Smooth muscle cell (in vitro differentiated cells): ENCODE measurements around the gene FRAT2. TPM values are rescaled to one million over a fixed set of nuclear protein-coding genes. Genes with fewer than 3 reads are reported as not detected.

Experiments used
- DNase-seq: peaks from one replicate; lab custom pipeline; 2025; ENCODE audit not compliant: unreplicated experiment; lab: John Stamatoyannopoulos, UW
- H2AFZ ChIP-seq: fragments of 200-600 bp; sonication (generic); 2 replicates; pipeline ENCODE4 v1.6.0; 2016; ENCODE audit warnings: antibody characterized with exemption, low read depth, mild to moderate bottlenecking
- H3F3A ChIP-seq: fragments of 200-600 bp; sonication (generic); 2 replicates; pipeline ENCODE4 v1.6.0; 2017; ENCODE audit warnings: antibody characterized with exemption, low read depth
- H3K27ac ChIP-seq: fragments of 200-600 bp; sonication (generic); 2 replicates; pipeline ENCODE4 v1.5.1; 2016; ENCODE audit warnings: low read depth, mild to moderate bottlenecking
- H3K27me3 ChIP-seq: fragments of 200-600 bp; sonication (generic); 2 replicates; pipeline ENCODE4 v1.6.1; 2016; ENCODE audit warnings: low read depth, mild to moderate bottlenecking
- H3K36me3 ChIP-seq: fragments of 200-600 bp; sonication (generic); 2 replicates; pipeline ENCODE4 v1.5.1; 2016; ENCODE audit warnings: low read depth
- H3K4me1 ChIP-seq: fragments of 200-600 bp; sonication (generic); 2 replicates; pipeline ENCODE4 v1.5.1; 2016; ENCODE audit warnings: low read depth
- H3K4me2 ChIP-seq: fragments of 200-600 bp; sonication (generic); 2 replicates; pipeline ENCODE4 v1.6.0; 2016; ENCODE audit warnings: mild to moderate bottlenecking
- H3K4me3 ChIP-seq: fragments of 200-600 bp; sonication (generic); 2 replicates; pipeline ENCODE4 v1.5.1; 2016; ENCODE audit warnings: mild to moderate bottlenecking
- H3K79me2 ChIP-seq: fragments of 200-600 bp; sonication (generic); 2 replicates; pipeline ENCODE4 v1.6.0; 2016; ENCODE audit warnings: low read depth, mild to moderate bottlenecking
- H3K9ac ChIP-seq: fragments of 200-600 bp; sonication (generic); 2 replicates; pipeline ENCODE4 v1.6.0; 2016; ENCODE audit warnings: low read depth
- H3K9me3 ChIP-seq: fragments of 200-600 bp; sonication (generic); replicated peaks from 2 replicates; pipeline ENCODE4 v1.5.1; 2016; ENCODE audit warnings: low read depth
- H4K20me1 ChIP-seq: fragments of 200-600 bp; sonication (generic); 2 replicates; pipeline ENCODE4 v1.6.0; 2016; ENCODE audit warnings: low read depth
- WGBS: methylation state at CpG from one replicate; pipeline ENCODE4 v1.1.7; 2016; ENCODE audit warnings: low lambda C conversion rate; 5-methylcytosine and 5-hydroxymethylcytosine counted together
- polyA plus RNA-seq: library from polyadenylated mRNA; unstranded; fragments of >200 nt; fragmentation: Nextera tagmentation; extraction: Ambion mirVana; gene quantifications from 2 replicates; pipeline ENCODE4 v1.2.1, GENCODE V29; 2016
- total RNA-seq: library from RNA; depleted of rRNA; stranded (reverse); fragments of >200 nt; gene quantifications from 2 replicates; pipeline ENCODE4 v1.2.3, GENCODE V29; 2014
- TF ChIP-seq, protein P1 (sequence below): fragments of 200-600 bp; sonication (generic); IDR thresholded peaks from 2 replicates; pipeline ENCODE4 v1.5.1; 2017; ENCODE audit warnings: borderline replicate concordance, mild to moderate bottlenecking, antibody characterized with exemption; ENCODE audit not compliant: insufficient read depth, poor library complexity, severe bottlenecking

The FRAT2 gene
- total and polyA plus RNA-seq, 2 experiments from 2014 or later: 4.0 to 7.7 TPM

DNA sequence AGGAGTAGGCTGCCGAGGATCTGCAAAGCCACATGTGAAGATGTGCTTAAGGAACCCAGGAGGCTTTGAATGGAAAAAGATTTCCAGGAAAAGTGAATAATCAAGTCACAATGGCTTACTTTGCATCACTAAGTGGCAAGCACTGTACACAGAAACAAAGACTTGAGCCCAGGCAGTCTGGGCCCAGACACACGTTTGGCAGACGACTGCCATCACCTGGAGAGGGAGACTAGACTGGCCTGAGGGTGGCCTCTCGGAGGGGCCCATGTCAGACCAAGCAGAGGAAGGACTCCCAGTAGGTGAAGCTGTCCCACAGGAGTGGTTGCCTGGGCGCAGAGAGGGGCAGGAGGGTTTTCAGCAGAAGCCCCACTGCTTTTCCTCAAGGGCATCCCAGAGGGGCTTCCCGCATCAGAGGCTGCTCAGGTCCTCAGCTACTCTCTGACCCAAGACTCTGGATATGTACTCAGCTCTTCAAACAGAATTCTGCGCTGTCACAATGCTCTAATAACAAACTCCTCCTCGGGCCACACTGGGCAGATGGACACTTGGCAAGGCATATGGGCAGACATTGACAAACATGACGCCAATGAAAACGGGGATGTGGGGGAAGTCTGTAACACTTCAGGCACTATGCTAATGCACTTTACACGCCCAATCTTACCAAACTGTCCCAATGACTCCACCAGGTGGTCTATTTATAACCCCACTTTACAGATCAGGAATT lies 27.9 kb upstream of the FRAT2 start:
- WGBS: 90% methylated on average over 11 of the region's 11 CpGs
- TF ChIP-seq, protein P1, sequence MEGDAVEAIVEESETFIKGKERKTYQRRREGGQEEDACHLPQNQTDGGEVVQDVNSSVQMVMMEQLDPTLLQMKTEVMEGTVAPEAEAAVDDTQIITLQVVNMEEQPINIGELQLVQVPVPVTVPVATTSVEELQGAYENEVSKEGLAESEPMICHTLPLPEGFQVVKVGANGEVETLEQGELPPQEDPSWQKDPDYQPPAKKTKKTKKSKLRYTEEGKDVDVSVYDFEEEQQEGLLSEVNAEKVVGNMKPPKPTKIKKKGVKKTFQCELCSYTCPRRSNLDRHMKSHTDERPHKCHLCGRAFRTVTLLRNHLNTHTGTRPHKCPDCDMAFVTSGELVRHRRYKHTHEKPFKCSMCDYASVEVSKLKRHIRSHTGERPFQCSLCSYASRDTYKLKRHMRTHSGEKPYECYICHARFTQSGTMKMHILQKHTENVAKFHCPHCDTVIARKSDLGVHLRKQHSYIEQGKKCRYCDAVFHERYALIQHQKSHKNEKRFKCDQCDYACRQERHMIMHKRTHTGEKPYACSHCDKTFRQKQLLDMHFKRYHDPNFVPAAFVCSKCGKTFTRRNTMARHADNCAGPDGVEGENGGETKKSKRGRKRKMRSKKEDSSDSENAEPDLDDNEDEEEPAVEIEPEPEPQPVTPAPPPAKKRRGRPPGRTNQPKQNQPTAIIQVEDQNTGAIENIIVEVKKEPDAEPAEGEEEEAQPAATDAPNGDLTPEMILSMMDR: no peak

DNA sequence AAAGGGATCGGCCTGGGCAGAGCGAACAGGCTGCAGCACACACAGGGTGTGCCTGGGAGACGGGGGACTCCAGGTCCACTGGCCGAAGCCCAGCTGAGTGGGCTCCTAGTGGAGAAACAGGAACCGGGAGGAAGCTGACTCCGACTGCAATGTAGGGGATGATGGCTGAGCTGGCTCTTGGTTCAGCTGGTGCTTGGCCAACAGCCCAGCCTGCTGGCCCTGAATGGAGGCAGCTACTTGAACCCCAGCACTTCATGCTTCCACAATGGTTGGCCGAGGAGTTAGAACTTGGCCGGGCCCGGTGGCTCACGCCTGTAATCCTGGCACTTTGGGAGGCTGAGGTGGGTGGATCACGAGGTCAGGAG lies 27.0 kb upstream of the FRAT2 start:
- H3K27ac ChIP-seq: no peak overlapping the region
- H3K79me2 ChIP-seq: no peaks in the 10 kb centered on the region
- no peaks in the 10 kb centered on the region for H3F3A ChIP-seq
- H3K4me2 ChIP-seq: no peak overlapping the region
- H4K20me1 ChIP-seq: no peaks in the 10 kb centered on the region
- TF ChIP-seq, protein P1: no peak
- H2AFZ ChIP-seq: no peak overlapping the region
- no peak for DNase-seq
- no peaks in the 10 kb centered on the region for H3K27me3 ChIP-seq
- H3K9ac ChIP-seq: no peak overlapping the region
- no peaks in the 10 kb centered on the region for H3K4me1 ChIP-seq
- WGBS: 96% methylated on average over 11 of the region's 11 CpGs
- no peaks in the 10 kb centered on the region for H3K36me3 ChIP-seq
- no peaks in the 10 kb centered on the region for H3K9me3 ChIP-seq
- no peak overlapping the region for H3K4me3 ChIP-seq

More for the DNA sequence above, 27.9 kb upstream of the FRAT2 start:
- Histone ChIP-seq H3K4me3 (no peak overlapping the region), H3K36me3 (no peaks in the 10 kb centered on the region), H3K4me1 (no peaks in the 10 kb centered on the region), H3K79me2 (no peaks in the 10 kb centered on the region), H3K27me3 (no peaks in the 10 kb centered on the region), H3F3A (no peaks in the 10 kb centered on the region), H3K4me2 (no peak overlapping the region), H3K27ac (no peak overlapping the region), H2AFZ (no peak overlapping the region), H3K9ac (no peak overlapping the region), H3K9me3 (no peaks in the 10 kb centered on the region), H4K20me1 (no peaks in the 10 kb centered on the region)
- DNase-seq: no peak

DNA sequence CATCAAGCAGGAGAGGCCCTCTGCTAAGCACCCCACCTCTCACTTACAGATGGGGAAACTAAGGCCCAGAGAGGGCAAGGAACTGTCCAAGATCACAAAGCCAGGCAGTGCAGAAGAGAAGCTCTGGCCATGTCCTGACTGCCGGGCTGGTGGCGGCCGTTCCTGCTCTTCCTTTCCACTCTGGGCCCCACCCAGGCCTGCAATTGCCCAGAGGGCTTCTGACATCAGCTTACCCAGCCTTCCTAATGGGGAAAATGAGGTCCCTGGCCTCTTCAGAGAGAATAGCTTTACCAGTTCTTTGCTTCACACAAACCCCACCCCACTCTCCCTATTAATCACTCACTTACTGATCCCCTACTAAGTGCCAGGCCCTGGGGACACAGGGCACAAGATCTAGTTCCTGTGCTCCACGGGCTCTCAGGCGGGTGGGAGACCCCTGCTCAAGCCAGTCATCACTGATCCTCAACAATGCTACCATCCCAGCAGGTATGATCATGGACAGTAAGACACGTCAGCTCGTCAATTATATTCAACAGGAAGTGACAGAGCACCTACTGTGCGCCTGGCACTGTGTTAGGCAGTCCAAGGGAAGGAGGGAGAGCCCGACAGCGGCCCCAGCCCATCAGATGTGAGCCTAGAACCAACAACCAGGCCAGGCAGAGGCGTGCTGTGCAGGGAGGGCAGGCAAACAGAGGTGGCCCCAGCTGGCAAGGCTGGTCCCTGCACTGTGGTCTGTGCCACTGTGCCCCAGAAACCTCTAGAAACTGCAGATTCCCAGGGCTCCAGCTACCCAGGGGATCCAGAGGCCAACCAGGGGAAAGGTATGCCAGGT lies 26.4 kb upstream of the FRAT2 start:
- Histone ChIP-seq H3K4me1 (no peaks in the 10 kb centered on the region), H3K27me3 (no peaks in the 10 kb centered on the region), H3K9me3 (no peaks in the 10 kb centered on the region), H4K20me1 (no peaks in the 10 kb centered on the region), H3K4me2 (no peak overlapping the region), H3F3A (no peaks in the 10 kb centered on the region), H3K36me3 (no peaks in the 10 kb centered on the region), H3K4me3 (no peak overlapping the region), H3K79me2 (no peaks in the 10 kb centered on the region), H2AFZ (no peak overlapping the region), H3K9ac (no peak overlapping the region), H3K27ac (no peak overlapping the region)
- no peak for DNase-seq
- WGBS: 83% methylated on average over 11 of the region's 11 CpGs
- TF ChIP-seq, protein P1: no peak
